WI38 (cell line): ENCODE results near the gene CXXC5.

ENCODE experiments used
- H3K4me3 ChIP-seq: 2 replicates; pipeline ENCODE4 v1.5.1; 2011; ENCODE audit warnings: low read depth, mild to moderate bottlenecking, control low read depth, low read length
- TF ChIP-seq, protein P1 (sequence below): IDR thresholded peaks from 2 replicates; pipeline ENCODE4 v1.5.1; 2012; ENCODE audit warnings: low read depth, mild to moderate bottlenecking, control low read depth, low read length

Gene CXXC5

DNA sequence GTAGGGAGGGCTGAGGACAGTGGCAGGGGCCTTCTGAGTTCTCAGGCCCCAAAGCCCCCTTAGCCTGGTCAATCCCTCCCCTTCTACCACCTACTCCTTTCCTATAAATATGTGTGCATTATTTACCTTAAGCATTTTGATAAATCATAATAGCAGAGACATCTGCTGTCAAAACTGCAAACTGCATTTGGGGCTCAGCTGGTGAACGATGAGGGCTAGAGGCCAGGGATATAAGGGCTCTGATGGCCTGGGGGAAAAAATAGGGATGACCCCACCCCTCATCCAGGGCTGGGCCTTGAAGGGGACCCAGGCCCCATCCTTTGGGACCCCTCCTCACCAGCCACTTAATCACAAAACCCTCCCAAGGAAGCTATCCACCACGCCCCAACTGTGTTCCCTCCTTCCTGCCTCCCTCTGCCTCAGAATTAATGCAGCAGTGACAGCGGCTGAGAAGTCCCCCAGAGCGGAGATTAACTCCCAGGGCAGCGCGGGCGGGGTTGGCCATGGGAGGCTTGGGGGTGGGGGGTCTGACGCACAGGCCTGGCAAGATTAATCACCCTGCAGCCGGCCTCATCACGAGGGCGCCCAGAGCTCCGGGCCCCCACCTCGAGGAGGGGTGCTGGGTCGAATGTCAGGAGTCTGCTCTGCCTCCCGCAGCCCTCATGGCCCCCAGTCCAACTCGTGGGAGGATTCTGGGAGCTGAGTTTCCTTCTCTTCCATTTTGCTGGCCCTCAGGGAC is 42.1 kb downstream of the CXXC5 start:
- TF ChIP-seq, protein P1, sequence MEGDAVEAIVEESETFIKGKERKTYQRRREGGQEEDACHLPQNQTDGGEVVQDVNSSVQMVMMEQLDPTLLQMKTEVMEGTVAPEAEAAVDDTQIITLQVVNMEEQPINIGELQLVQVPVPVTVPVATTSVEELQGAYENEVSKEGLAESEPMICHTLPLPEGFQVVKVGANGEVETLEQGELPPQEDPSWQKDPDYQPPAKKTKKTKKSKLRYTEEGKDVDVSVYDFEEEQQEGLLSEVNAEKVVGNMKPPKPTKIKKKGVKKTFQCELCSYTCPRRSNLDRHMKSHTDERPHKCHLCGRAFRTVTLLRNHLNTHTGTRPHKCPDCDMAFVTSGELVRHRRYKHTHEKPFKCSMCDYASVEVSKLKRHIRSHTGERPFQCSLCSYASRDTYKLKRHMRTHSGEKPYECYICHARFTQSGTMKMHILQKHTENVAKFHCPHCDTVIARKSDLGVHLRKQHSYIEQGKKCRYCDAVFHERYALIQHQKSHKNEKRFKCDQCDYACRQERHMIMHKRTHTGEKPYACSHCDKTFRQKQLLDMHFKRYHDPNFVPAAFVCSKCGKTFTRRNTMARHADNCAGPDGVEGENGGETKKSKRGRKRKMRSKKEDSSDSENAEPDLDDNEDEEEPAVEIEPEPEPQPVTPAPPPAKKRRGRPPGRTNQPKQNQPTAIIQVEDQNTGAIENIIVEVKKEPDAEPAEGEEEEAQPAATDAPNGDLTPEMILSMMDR = peak; percentile 39; the same call in 1 of the 2 replicates
- H3K4me3 ChIP-seq = no peak overlapping the region

DNA sequence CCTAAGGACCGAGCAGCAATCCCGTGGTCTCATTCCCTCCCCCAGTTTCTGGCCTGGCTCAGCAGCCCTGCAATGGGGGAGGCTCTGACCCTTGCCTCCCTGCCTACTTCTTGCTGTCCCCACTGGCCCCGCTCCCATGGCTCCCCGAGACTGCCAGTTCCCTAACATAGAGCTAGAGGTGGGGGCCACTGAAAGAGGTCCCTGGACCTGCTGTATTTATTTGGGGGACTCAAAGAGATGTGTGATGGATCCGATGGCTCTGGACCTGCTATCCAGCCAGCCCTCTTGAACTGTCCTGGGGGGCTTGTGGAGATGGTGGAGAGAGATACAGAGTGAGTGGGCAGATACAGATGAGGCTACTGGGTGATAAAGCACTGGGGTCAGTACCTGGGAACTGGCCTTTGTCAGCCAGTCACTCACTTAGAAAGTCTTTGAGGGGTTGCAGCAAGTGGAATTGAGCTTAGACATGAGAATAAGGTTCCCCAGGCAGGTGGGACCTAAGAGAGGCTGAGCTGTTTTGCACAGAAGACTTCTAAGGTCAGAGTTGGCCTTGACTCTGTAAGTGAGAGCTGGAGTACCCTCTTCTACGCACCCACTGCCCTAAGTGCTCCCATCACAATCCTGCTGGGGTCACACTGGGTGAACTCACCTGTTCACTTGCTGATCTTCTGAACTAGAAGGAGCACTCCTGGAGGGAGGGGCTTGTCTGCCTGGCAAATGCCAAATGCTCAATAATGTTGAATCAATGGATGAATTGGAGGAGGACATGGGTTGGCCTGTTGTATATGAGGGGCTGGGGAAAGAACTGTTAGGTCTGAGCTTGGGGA is 42.9 kb downstream of the CXXC5 start:
- no peak overlapping the region for H3K4me3 ChIP-seq
- TF ChIP-seq, protein P1 = no peak

DNA sequence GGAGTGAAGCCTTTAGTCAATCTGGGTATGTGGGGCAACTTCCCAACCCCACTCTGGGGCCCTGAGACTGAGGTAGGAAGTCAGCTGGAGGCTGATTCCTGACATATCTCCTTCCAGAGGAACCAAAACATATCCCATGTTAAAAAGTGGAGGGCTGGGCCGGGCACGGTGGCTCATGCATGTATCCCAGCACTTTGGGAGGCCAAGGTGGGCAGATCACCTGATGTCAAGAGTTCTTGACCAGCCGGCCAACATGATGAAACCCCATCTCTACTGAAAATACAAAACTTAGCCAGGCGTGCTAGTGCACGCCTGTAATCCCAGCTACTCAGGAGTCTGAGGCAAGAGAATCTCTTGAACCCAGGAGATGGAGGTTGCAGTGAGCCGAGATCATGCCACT is 44.0 kb downstream of the CXXC5 start:
- no peak overlapping the region for H3K4me3 ChIP-seq
- TF ChIP-seq, protein P1 = no peak

DNA sequence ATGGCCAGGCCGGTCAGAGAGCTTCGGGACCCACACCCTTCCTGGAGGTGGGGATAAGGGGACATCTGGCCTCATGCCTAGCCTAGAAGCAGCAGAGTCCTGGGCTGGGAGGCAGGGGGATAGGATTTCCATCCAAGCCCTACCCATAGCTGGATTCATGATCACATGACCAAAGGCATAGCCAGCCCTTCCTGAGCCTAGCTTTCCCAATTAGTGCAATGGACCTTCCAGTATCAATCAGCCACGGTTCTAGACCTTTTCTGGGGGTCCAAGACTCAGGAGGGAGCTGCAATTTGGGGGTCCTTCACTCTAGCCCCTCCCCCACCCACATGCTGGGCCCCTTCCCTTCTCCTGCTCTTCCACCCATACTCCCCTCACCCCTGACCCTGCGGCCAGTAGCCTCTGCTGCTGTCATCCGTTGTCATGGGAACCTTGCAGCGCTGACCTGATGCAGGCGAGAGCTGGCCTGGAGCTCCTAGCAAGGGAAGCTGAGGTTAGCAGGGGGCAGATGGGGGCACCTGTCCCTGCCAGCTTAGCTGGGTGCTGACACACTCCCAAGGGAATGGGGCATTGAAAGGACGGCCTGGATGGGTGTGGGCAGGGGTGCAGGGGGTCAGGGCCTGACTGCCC is 44.6 kb downstream of the CXXC5 start:
- TF ChIP-seq, protein P1 = no peak
- H3K4me3 ChIP-seq = no peak overlapping the region

DNA sequence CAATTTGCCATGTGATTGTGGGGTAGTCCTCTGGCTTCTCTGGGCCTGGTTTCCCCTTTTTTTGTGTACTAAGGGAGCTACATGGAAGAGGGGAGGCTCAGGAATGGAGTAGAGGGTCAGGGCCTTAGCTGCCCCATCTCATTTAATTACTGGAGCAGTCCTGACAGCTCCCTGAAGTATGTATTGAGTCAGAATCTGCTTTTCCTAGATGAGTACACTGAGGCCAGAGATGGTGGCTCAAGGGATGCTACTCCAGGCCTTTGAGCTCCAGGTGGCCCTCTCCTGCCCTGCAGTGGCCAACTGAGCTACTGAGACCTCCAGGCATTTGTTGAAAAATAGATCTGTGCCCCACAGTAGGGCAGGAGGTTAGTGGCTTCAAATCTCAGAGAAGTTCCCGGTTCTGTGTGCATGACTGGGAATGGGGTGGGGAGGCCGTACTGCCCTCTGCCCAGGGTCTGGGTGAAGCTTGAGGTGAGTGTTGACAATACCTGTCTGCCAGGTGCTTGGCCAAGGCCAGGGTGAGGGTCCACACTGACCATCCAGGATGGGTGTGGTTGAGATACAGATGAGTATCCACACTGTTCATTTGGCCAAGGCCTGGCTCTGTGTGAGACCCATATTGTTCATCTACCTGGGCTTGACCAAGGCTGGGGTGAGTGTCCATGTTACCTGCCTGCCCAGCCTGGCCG is 45.7 kb downstream of the CXXC5 start:
- TF ChIP-seq, protein P1 = no peak

DNA sequence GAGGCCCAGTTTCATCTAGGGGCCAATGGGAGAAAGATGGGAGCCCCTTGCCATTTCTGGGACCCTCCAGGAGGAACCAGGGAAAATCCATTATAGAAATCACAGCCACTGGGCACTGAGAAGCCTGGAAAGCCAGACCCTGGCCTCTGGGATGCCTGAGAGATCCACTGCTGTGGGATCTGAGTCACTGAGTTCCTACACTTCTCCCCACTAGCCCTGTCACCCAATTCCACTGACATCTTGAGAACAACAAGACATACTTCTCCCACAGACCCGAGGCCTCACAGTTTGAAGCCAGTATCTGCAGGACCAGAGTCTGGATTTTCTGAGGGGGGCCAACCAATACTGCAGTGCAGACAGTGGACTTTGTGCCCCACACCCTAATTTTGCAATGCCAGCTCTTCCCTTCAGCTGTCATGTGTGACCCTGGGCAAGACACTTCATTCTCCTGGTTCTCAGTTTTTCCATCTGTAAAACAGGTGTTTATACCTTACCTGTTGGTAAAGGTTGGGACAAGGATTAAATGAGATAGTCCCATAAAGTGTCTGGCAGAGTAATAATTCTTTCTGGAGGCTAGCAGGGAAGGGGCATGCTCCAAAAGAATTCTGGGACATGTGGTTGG is 46.5 kb downstream of the CXXC5 start:
- TF ChIP-seq, protein P1 = no peak

More for the DNA sequence above, 45.7 kb downstream of the CXXC5 start:
- no peak overlapping the region for H3K4me3 ChIP-seq

More for the DNA sequence above, 46.5 kb downstream of the CXXC5 start:
- no peak overlapping the region for H3K4me3 ChIP-seq
